ENCODE results near the gene SNRPD2.

SNRPD2 gene

DNA sequence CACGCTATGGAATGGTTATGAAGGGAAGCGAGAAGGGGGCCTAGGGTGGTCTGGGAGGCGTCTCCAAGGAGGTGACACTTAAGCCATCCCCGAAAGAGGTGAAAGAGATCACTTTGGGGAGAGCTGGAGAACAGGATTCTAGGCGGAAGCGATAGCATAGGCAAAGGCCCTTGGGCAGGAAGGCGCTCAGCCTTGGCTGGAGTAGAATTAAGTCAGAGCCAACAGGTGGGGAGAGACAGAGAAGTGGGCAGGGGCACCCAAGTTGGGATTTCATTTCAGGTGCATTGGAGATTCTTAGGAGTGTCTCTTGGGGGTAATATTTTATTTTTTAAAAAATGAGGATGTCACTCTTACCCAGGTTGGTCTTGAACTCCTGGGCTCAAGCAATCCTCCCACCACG, 9.6 kb downstream of the SNRPD2 start:
- TF ChIP-seq, protein P1, sequence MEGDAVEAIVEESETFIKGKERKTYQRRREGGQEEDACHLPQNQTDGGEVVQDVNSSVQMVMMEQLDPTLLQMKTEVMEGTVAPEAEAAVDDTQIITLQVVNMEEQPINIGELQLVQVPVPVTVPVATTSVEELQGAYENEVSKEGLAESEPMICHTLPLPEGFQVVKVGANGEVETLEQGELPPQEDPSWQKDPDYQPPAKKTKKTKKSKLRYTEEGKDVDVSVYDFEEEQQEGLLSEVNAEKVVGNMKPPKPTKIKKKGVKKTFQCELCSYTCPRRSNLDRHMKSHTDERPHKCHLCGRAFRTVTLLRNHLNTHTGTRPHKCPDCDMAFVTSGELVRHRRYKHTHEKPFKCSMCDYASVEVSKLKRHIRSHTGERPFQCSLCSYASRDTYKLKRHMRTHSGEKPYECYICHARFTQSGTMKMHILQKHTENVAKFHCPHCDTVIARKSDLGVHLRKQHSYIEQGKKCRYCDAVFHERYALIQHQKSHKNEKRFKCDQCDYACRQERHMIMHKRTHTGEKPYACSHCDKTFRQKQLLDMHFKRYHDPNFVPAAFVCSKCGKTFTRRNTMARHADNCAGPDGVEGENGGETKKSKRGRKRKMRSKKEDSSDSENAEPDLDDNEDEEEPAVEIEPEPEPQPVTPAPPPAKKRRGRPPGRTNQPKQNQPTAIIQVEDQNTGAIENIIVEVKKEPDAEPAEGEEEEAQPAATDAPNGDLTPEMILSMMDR (IDR thresholded peaks at IDR 0.05; ENCODE audit: low read depth, low read length) = no peak
- Histone ChIP-seq H3K4me3 (ENCODE audit: low read depth, low read length) (no peak overlapping the region), H3K27ac (no peak overlapping the region), H3K9me3 (ENCODE audit: severe bottlenecking) (no peaks in the 10 kb centered on the region), H3K27me3 (ENCODE audit: insufficient read depth, low read depth, severe bottlenecking) (no peaks in the 10 kb centered on the region), H3K36me3 (peaks cover 28% of the 10 kb centered on the region)
- no peak for DNase-seq

DNA sequence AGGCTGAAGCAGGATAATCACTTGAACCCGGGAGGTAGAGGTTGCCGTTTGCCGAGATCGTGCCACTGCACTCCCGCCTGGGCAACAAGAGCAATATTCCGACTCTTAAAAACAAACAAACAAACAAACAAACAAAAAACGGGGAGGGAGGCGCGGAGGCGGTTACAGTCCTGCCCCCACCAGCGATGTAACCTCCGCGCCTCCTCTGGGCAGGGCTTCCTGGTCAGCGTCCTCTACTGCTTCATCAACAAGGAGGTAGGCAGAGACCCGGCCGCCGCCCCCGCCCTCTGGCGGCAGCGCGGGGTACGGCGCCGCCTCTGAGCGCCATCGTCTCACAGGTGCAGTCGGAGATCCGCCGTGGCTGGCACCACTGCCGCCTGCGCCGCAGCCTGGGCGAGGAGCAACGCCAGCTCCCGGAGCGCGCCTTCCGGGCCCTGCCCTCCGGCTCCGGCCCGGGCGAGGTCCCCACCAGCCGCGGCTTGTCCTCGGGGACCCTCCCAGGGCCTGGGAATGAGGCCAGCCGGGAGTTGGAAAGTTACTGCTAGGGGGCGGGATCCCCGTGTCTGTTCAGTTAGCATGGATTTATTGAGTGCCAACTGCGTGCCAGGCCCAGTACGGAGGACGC, 10.2 kb downstream of the SNRPD2 start:
- H3K4me3 ChIP-seq (ENCODE audit: low read depth, low read length) = peak overlapping the region; percentile 32
- TF ChIP-seq, protein P1 (IDR thresholded peaks at IDR 0.05; ENCODE audit: low read depth, low read length) = peak; percentile 83
- DNase-seq = peak; percentile 84

DNA sequence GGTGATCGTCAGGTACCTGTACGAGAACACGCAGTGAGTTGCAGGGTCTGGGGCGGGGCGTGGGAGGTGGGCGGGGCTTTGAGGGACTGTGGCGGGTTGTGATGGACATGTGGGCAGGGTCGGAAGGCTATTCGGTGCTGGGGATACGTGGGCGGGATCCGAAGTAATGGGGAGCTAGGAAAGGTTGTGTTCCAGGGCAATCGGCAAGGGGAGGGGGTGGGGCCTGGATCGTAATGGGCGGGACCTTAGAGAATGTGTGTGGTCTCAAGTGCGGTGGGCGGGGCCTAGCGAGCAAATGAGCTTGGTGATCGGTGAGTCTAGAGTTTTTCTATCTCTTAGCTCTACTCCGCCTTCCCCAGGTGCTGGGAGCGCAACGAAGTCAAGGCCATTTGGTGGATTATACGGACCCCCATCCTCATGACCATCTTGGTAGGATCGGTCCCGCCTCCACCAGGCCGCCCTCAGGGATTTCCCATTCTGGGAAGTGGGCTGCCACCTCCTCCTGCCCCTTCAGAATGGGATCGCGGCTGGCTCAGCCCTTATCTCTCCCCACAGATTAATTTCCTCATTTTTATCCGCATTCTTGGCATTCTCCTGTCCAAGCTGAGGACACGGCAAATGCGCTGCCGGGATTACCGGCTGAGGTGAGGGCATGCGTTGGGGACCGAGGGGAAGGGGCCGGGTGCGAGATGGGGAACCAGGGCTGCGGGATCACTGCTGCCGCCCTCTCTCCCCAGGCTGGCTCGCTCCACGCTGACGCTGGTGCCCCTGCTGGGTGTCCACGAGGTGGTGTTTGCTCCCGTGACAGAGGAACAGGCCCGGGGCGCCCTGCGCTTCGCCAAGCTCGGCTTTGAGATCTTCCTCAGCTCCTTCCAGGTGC, 14.2 kb downstream of the SNRPD2 start:
- Histone ChIP-seq H3K9me3 (ENCODE audit: severe bottlenecking) (no peaks in the 10 kb centered on the region), H3K27ac (no peak overlapping the region), H3K4me3 (ENCODE audit: low read depth, low read length) (no peak overlapping the region), H3K27me3 (ENCODE audit: insufficient read depth, low read depth, severe bottlenecking) (no peaks in the 10 kb centered on the region), H3K36me3 (no peaks in the 10 kb centered on the region)
- TF ChIP-seq, protein P1 (IDR thresholded peaks at IDR 0.05; ENCODE audit: low read depth, low read length) = no peak
- no peak for DNase-seq

More for the DNA sequence above, 10.2 kb downstream of the SNRPD2 start:
- Histone ChIP-seq H3K27ac (0 out of 2 replicates have a peak overlapping the region, but pooled peaks have one; percentile 7), H3K36me3 (peaks cover 22% of the 10 kb centered on the region), H3K27me3 (ENCODE audit: insufficient read depth, low read depth, severe bottlenecking) (no peaks in the 10 kb centered on the region), H3K9me3 (ENCODE audit: severe bottlenecking) (no peaks in the 10 kb centered on the region)

DNA sequence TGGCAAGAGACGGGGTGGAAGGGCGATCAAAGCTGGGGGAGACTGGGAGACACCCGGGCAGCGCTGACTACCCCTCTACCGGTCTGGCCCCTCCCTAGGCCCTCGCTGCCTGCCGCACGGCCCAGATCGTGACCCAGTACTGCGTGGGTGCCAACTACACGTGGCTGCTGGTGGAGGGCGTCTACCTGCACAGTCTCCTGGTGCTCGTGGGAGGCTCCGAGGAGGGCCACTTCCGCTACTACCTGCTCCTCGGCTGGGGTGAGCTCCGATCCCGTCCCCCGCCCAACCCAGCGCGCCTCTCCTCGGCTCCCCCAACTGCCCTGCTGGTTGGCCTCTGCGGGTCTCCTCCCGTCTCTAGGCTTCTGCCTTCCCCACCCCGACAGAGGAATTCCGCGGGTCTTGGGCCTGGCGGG, 14.9 kb downstream of the SNRPD2 start:
- TF ChIP-seq, protein P1 (IDR thresholded peaks at IDR 0.05; ENCODE audit: low read depth, low read length) = no peak
- Histone ChIP-seq H3K9me3 (ENCODE audit: severe bottlenecking) (no peaks in the 10 kb centered on the region), H3K36me3 (no peaks in the 10 kb centered on the region), H3K27me3 (ENCODE audit: insufficient read depth, low read depth, severe bottlenecking) (no peaks in the 10 kb centered on the region), H3K4me3 (ENCODE audit: low read depth, low read length) (no peak overlapping the region), H3K27ac (no peak overlapping the region)
- no peak for DNase-seq

DNA sequence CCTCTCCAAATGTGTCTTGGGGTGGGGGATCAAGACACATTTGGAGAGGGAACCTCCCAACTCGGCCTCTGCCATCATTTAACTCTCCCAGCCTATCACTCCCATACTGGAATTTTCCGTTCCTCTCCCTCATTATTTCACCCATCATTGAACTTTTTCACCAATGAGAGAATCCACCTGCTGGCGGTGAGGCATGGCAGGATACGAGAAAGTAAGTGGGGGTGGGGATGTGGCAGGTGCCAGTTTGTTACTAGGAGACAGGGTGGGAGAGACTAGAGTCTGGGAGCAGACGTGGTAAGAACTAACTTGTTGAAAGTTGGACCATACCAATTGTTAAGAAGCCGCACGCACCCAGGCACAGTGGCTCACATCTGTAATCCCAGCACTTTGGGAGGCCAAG, 16.8 kb downstream of the SNRPD2 start:
- Histone ChIP-seq H3K9me3 (ENCODE audit: severe bottlenecking) (no peaks in the 10 kb centered on the region), H3K27me3 (ENCODE audit: insufficient read depth, low read depth, severe bottlenecking) (no peaks in the 10 kb centered on the region), H3K36me3 (no peaks in the 10 kb centered on the region), H3K4me3 (ENCODE audit: low read depth, low read length) (no peak overlapping the region), H3K27ac (no peak overlapping the region)
- TF ChIP-seq, protein P1 (IDR thresholded peaks at IDR 0.05; ENCODE audit: low read depth, low read length) = no peak
- no peak for DNase-seq

Data from WERI-Rb-1 (cell line).